ENCODE measurements around the gene RAX2. TPM values are rescaled to one million over a fixed set of nuclear protein-coding genes. Genes with fewer than 3 reads are reported as not detected.
"Not testable (repeated sequence)": the region's sequence is repeated elsewhere in the genome, so short reads cannot be mapped to it uniquely, and the experiment has no call there.

RAX2 gene
- total RNA-seq, 1 donor from 2014 or later, result not detected

DNA sequence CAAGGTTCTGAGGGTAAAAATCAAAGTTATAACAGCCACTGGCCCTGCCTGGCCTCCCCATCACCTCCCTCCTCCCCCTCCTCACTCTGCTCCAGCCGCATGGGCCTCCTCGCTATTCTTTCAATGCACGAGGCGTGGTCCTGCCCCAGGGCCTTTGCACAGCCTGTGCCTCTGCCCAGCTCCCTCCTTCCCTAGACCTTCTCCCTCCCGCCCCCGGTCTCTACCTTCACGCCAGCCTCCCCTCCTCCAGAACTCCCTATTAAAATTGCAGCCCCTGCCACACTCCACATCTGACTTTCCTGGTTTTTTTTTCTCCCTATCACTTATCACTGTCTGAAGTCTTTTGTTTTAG is 3.3 kb downstream of the RAX2 start:
- TF ChIP-seq, protein P1, sequence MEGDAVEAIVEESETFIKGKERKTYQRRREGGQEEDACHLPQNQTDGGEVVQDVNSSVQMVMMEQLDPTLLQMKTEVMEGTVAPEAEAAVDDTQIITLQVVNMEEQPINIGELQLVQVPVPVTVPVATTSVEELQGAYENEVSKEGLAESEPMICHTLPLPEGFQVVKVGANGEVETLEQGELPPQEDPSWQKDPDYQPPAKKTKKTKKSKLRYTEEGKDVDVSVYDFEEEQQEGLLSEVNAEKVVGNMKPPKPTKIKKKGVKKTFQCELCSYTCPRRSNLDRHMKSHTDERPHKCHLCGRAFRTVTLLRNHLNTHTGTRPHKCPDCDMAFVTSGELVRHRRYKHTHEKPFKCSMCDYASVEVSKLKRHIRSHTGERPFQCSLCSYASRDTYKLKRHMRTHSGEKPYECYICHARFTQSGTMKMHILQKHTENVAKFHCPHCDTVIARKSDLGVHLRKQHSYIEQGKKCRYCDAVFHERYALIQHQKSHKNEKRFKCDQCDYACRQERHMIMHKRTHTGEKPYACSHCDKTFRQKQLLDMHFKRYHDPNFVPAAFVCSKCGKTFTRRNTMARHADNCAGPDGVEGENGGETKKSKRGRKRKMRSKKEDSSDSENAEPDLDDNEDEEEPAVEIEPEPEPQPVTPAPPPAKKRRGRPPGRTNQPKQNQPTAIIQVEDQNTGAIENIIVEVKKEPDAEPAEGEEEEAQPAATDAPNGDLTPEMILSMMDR (IDR thresholded peaks at IDR 0.05), result no peak
- Histone ChIP-seq H3K27ac (no peak overlapping the region), H3K27me3 (no peaks in the 10 kb centered on the region), H3K9me3 (no peaks in the 10 kb centered on the region), H3K36me3 (peaks cover 33% of the 10 kb centered on the region), H3K4me3 (no peak overlapping the region), H3K4me1 (peaks cover 2% of the 10 kb centered on the region)
- no peak for ATAC-seq
- intact Hi-C loops (cut with DNase I), result no loop called here
- DNase-seq, result no peak

DNA sequence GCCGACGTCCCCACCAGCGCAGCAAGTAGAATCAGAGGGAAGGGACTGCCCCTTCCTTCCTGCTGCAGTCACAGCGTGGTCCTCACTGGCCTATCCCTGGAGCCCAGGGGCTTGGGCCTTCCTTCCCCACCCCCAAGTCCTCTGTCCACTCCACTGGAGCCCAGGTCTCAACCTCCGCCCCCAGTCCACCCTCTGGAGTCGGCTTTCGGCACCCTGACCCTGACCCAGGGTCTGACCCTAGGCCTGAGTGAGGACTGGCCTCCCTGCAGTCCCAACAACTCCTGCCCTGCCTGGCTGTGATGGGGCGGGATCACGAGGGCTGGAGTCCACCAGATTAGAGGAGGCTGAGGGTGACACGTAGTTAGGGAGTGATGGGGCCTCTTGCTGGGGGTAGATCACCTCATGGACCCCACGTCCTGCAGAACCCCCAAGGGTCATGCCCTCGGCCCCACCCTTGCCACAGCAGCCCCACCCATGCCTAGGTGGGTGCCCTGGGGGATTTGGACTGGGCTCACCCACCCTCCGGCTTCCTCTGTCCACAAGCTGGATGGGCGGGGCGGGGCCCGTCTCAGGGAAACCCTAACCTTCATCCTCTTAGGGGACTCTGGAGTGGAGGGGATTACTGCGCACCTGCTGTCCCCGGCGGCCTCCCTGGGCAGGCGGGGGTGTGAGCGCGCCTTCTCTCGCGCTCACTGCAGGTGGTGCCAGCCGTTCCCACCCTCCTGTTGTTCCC is 3.8 kb downstream of the RAX2 start:
- H3K9me3 ChIP-seq, result no peaks in the 10 kb centered on the region
- no peak overlapping the region for H3K27ac ChIP-seq
- TF ChIP-seq, protein P1 (IDR thresholded peaks at IDR 0.05), result no peak
- H3K36me3 ChIP-seq, result peaks cover 33% of the 10 kb centered on the region
- intact Hi-C loops (cut with DNase I), result no loop called here
- DNase-seq, result no peak
- peaks cover 8% of the 10 kb centered on the region for H3K4me1 ChIP-seq
- no peak overlapping the region for H3K4me3 ChIP-seq
- no peak for ATAC-seq
- no peaks in the 10 kb centered on the region for H3K27me3 ChIP-seq

DNA sequence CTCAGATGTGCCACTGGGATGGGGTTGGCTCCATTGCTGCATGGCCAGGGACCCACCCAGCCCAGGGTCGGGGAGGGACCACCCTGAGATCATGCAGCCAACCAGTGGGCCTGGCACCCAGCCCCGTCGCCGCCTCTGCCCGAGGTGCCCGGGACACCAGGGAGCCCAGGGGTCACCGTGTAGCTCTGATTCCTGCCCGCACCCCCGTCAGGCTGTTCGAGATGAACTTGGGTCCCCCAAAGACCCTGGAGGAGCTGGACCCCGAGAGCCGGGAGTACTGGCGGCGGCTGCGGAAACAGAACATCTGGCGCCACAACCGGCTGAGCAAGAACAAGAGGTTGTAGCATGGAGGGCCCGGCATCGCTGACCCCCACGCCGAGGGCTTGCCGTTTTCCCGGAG is 5.0 kb downstream of the RAX2 start:
- no peaks in the 10 kb centered on the region for H3K27me3 ChIP-seq
- H3K27ac ChIP-seq, result no peak overlapping the region
- H3K36me3 ChIP-seq, result peaks cover 33% of the 10 kb centered on the region
- DNase-seq (no peak), ATAC-seq (no peak)
- TF ChIP-seq, protein P1 (IDR thresholded peaks at IDR 0.05), result no peak
- H3K9me3 ChIP-seq, result no peaks in the 10 kb centered on the region
- H3K4me1 ChIP-seq, result peaks cover 9% of the 10 kb centered on the region
- H3K4me3 ChIP-seq, result no peak overlapping the region
- intact Hi-C loops (cut with DNase I), result no loop called here

DNA sequence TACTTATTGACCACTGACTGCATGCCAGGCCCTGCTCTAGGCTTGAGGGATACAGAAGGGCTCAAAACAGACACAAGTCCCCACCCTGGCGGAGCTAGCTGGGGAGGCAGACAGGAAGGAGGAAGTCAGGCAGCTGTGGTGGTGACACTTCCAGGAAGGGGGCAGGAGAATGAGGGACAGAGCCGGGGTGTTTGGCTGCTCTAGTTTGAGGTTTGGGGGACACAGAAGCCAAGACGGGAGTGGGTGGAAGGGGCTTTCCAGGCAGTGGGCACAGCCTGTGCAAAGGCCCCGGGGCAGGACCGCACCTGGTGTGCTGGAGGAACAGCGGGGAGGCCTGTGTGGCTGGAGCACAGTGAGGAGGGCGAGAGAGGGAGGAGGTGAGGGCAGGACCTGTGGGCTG is 5.5 kb downstream of the RAX2 start:
- Histone ChIP-seq H3K27ac (no peak overlapping the region), H3K4me1 (peaks cover 14% of the 10 kb centered on the region), H3K36me3 (peaks cover 33% of the 10 kb centered on the region), H3K27me3 (no peaks in the 10 kb centered on the region), H3K4me3 (no peak overlapping the region), H3K9me3 (no peaks in the 10 kb centered on the region)
- ATAC-seq (no peak), DNase-seq (no peak)
- TF ChIP-seq, protein P1 (IDR thresholded peaks at IDR 0.05), result no peak
- intact Hi-C loops (cut with DNase I), result no loop called here

DNA sequence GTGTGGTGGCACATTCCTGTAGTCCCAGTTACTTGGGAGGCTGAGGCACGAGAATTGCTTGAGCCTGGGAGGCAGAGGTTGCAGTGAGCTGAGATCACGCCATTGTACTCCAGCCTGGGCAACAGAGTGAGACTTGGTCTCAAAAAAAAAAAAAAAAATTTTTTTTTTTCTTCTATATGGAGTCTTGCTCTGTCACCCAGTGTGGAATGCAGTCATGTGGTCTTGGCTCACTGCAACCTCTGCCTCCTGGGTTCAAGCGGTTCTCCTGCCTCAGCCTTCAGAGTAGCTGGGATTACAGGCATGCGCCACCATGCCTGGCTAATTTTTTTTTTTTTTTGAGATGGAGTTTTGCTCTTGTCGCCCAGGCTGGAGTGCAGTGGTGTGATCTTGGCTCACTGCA is 6.3 kb downstream of the RAX2 start:
- Histone ChIP-seq H3K36me3 (peaks cover 33% of the 10 kb centered on the region), H3K4me1 (peaks cover 17% of the 10 kb centered on the region)
- H3K4me3 ChIP-seq; DNase-seq; H3K9me3 ChIP-seq; H3K27ac ChIP-seq; ATAC-seq; intact Hi-C loops (cut with DNase I); H3K27me3 ChIP-seq: not testable (repeated sequence)

DNA sequence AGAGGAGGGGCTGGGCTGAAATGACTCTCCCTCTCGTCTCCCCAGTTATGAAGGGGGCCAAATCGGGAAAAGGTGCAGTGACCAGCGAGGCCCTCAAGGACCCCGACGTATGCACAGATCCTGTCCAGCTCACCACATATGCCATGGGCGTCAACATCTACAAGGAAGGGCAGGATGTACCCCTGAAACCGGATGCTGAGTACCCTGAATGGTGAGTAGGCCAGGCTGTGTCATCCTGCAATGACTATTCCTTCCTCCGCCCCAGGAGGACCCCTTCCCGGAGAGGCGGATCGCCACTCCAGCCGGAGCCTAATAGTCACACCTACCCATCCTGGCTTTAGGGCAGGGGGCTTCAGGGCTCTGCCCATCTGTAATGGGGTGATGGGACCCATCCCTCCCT is 6.9 kb downstream of the RAX2 start:
- Histone ChIP-seq H3K9me3 (no peaks in the 10 kb centered on the region), H3K27ac (no peak overlapping the region), H3K36me3 (peaks cover 33% of the 10 kb centered on the region), H3K27me3 (no peaks in the 10 kb centered on the region), H3K4me3 (no peak overlapping the region), H3K4me1 (peaks cover 19% of the 10 kb centered on the region)
- DNase-seq (no peak), ATAC-seq (no peak)
- TF ChIP-seq, protein P1 (IDR thresholded peaks at IDR 0.05), result no peak
- intact Hi-C loops (cut with DNase I), result no loop called here

Data from upper lobe of right lung (tissue), 1 donor.